ENCODE data around the gene AAGAB.

DNA sequence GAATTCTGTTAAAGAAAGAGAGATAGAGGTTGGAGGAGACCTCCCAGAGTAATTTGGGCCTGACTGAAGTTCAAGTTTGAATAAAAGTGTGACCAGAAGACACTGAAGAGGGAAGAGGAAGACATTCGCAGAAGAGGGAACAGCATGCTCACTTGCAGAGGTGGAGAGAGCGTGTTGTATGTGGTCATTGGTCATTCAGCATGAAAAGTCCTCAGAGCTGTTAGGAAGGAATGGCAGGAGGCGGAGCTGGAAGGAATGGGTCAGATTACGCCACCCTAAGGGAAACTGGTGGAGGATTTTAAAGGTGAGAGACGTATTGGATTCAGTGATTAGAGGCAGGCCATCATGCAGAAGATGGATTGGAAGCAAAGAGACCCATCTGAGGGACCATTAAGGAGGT, 41.7 kb upstream of the AAGAB start:
- TF ChIP-seq, protein P1, sequence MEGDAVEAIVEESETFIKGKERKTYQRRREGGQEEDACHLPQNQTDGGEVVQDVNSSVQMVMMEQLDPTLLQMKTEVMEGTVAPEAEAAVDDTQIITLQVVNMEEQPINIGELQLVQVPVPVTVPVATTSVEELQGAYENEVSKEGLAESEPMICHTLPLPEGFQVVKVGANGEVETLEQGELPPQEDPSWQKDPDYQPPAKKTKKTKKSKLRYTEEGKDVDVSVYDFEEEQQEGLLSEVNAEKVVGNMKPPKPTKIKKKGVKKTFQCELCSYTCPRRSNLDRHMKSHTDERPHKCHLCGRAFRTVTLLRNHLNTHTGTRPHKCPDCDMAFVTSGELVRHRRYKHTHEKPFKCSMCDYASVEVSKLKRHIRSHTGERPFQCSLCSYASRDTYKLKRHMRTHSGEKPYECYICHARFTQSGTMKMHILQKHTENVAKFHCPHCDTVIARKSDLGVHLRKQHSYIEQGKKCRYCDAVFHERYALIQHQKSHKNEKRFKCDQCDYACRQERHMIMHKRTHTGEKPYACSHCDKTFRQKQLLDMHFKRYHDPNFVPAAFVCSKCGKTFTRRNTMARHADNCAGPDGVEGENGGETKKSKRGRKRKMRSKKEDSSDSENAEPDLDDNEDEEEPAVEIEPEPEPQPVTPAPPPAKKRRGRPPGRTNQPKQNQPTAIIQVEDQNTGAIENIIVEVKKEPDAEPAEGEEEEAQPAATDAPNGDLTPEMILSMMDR (tag by site-specific recombination; IDR thresholded peaks at IDR 0.05), result no peak
- TF ChIP-seq KLF1 (tag by site-specific recombination; IDR thresholded peaks at IDR 0.05), result no peak
- TF ChIP-seq KLF9 (tag by site-specific recombination; IDR thresholded peaks at IDR 0.05; ENCODE audit: low read depth), result no peak
- TF ChIP-seq, protein P2, sequence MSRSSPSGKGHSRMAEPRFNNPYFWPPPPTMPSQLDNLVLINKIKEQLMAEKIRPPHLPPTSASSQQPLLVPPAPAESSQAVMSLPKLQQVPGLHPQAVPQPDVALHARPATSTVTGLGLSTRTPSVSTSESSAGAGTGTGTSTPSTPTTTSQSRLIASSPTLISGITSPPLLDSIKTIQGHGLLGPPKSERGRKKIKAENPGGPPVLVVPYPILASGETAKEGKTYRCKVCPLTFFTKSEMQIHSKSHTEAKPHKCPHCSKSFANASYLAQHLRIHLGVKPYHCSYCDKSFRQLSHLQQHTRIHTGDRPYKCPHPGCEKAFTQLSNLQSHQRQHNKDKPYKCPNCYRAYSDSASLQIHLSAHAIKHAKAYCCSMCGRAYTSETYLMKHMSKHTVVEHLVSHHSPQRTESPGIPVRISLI (tag by site-specific recombination; IDR thresholded peaks at IDR 0.05), result no peak
- TF ChIP-seq ZBTB20 (tag by site-specific recombination; IDR thresholded peaks at IDR 0.05), result no peak
- TF ChIP-seq ZNF214 (tag by site-specific recombination; IDR thresholded peaks at IDR 0.05; ENCODE audit: borderline replicate concordance), result no peak
